Lower leg skin (tissue), 4 donors: ENCODE measurements around the gene TTC5. TPM values are rescaled to one million over a fixed set of nuclear protein-coding genes. Genes with fewer than 3 reads are reported as not detected.
A peak's percentile ranks its signal among the peaks of the same experiment; 100 is the strongest.
"Not testable (repeated sequence)": the region's sequence is repeated elsewhere in the genome, so short reads cannot be mapped to it uniquely, and the experiment has no call there.

Source experiments
- DNase-seq, 2 donors: peaks; one replicate each; pipeline ENCODE4 v3.0.0-alpha.2; 2019; ENCODE audit warnings: low spot score in 2 of 2
- H3K4me3 ChIP-seq: fragments of 200-600 bp; sonication (generic); 2 replicates; pipeline ENCODE4 v1.5.1; 2017; ENCODE audit warnings: mild to moderate bottlenecking, low read depth; ENCODE audit not compliant: poor library complexity, severe bottlenecking
- CTCF ChIP-seq, 3 donors: fragments of 450-650 bp; IDR thresholded peaks; one replicate each; pipeline ENCODE4 v1.5.1; 2016; ENCODE audit warnings: antibody characterized with exemption in 3 of 3, mild to moderate bottlenecking in 3 of 3, moderate library complexity in 2 of 3
- POLR2A ChIP-seq, 2 donors: fragments of 450-650 bp; IDR thresholded peaks; one replicate each; pipeline ENCODE4 v1.6.1; 2016 to 2017; ENCODE audit warnings: antibody characterized with exemption in 2 of 2, mild to moderate bottlenecking in 1 of 2, moderate library complexity in 1 of 2
- WGBS, 2 donors: methylation state at CpG; one replicate each; pipeline ENCODE4 v1.1.5; 2018; 5-methylcytosine and 5-hydroxymethylcytosine counted together
- intact Hi-C: fragments of 100-400 bp; cut with DNase I; formaldehyde crosslinking; loops from one replicate; pipeline ENCODE4 v1.15.0; 2023; ENCODE audit warnings: low total_unique reads
- total RNA-seq, 4 donors: library from RNA; depleted of rRNA; stranded (reverse); fragments of >200 nt; gene quantifications; one replicate each; pipeline ENCODE4 v1.1.0, GENCODE V29; 2016

TTC5 gene
- total RNA-seq, 4 donors from 2014 or later = 8.3 to 23.9 (median 13.8) TPM

- DNase-seq = no peak
- intact Hi-C loops = no loop called here
- TF ChIP-seq POLR2A (IDR thresholded peaks at IDR 0.05) = no peak
- no peak for TF ChIP-seq CTCF (IDR thresholded peaks at IDR 0.05)
- peak overlapping the region; percentile 21 for H3K4me3 ChIP-seq
- WGBS, 2 donors = 0% methylated on average over 3 of the region's 3 CpGs
Measured at GRCh38 chr14:20343862-20344220, 38.1 kb upstream of the TTC5 start.

GRCh38 chr14:20343092-20343861 is 37.5 kb upstream of the TTC5 start, which contains the start of gene PARP2:
Gene PARP2 (plus strand): TSS chr14:20343635. CDS start chr14:20343642, 7 bp downstream.
- 0 to 1% methylated on average over 49 to 50 of the region's 50 CpGs for whole genome bisulfite sequencing, 2 donors
- DNase-seq = peak; percentile 95 to 99
- intact Hi-C loops = no loop called here
- peak within 1 kb of the TSS; percentile 25 for H3K4me3 ChIP-seq
- TF ChIP-seq POLR2A (IDR thresholded peaks at IDR 0.05) = no peak
- peak in 1 of 3 donors; percentile 48 for TF ChIP-seq CTCF (IDR thresholded peaks at IDR 0.05)

GRCh38 chr14:20341646-20342045 is 35.9 kb upstream of the TTC5 start:
- intact Hi-C loops = no loop called here
- H3K4me3 ChIP-seq = no peak overlapping the region

GRCh38 chr14:20341032-20341431 is 35.3 kb upstream of the TTC5 start:
- intact Hi-C loops = not testable (repeated sequence)

More at GRCh38 chr14:20341646-20342045, 35.9 kb upstream of the TTC5 start:
- TF ChIP-seq POLR2A (IDR thresholded peaks at IDR 0.05) (no peak), CTCF (IDR thresholded peaks at IDR 0.05) (no peak)
- DNase-seq = no peak
- 47 to 50% methylated on average over 2 of the region's 2 CpGs for WGBS, 2 donors

GRCh38 chr14:20334017-20334416 is 28.3 kb upstream of the TTC5 start:
- TF ChIP-seq POLR2A (IDR thresholded peaks at IDR 0.05) = no peak
- DNase-seq = no peak
- intact Hi-C loops = loop anchor here (5.0 kb wide), 2 partner anchors 278 to 348 kb away; partner anchors contain the start of gene RNASE4
- no peak overlapping the region for H3K4me3 ChIP-seq
- 76 to 79% methylated on average over 7 of the region's 7 CpGs for WGBS, 2 donors

More at GRCh38 chr14:20341032-20341431, 35.3 kb upstream of the TTC5 start:
- not testable (repeated sequence) for H3K4me3 ChIP-seq, DNase-seq
- WGBS, 2 donors = 90 to 95% methylated on average over 4 of the region's 4 CpGs

- no peak for DNase-seq
- H3K4me3 ChIP-seq = no peak overlapping the region
- intact Hi-C loops = loop anchor here (5.0 kb wide), 2 partner anchors 279 to 349 kb away; partner anchors contain the start of gene RNASE4
- WGBS, 2 donors = 7 to 10% methylated on average over 3 of the region's 3 CpGs
- no peak for TF ChIP-seq CTCF (IDR thresholded peaks at IDR 0.05)
- TF ChIP-seq POLR2A (IDR thresholded peaks at IDR 0.05) = no peak
Measured at GRCh38 chr14:20333494-20333841, 27.7 kb upstream of the TTC5 start.
